GM19351 (cell line): ENCODE data around the gene LRRC36.

Source experiments
- ATAC-seq: cut with Tn5 transposase; IDR thresholded peaks from one replicate; pipeline ENCODE4 v1.9.1; 2021; ENCODE audit warnings: mild to moderate bottlenecking, moderate library complexity; ENCODE audit not compliant: unreplicated experiment

The LRRC36 gene

DNA sequence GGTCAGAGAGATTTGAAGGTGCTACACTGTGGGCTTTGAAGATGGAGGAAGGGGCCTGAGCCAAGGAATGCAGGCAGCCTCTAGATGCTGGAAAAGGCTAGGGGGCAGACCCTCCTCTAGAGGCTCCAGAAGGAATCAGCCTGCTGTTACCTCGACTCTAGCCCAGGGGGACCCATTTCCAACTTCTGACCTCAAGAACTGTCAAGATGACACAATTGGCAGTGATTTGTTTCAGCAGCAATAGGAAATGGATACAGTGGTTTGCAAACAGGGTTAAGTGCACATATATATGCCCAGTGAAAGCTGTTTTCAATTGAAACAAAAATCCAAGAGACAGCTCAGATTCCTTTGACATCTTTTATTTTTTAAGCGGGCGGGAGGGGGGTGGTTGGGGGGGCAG lies 93.3 kb downstream of the LRRC36 start:
- no peak for ATAC-seq

DNA sequence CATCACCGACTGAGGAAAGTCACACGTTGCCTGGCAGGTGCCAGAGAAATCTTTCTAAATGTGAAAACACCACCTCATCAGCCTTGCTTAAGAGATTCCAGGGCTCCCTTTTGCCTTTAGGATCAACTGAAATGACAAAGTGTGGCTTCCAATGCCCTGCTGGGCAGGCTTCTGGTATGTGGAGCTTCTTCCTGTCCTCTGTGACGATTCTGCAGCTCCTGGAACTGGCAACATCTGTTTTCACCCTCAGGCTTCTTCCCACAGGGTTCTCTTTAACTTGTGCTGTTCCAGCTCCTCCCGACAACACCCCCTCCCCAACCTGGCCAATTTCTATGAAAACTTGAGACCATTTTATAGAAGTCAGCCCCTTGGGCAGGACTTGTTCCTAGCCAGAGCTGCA lies 94.4 kb downstream of the LRRC36 start:
- no peak for ATAC-seq

DNA sequence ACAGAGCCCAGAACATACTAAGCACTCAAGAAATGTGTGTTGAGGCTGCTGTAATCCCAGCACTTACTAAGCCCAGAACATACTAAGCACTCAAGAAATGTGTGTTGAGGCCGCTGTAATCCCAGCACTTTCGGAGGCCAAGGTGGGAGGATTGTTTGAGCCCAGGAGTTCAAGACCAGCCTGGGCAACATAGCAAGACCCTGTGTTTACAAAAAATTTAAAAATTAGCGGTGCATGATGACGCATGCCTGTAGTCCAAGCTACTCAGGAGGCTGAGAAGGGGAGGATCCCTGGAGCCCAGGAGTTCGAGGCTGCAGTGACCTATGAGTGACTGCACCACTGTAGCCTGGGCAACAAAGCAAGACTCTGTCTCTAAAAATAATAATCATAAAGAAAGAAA lies 96.4 kb downstream of the LRRC36 start:
- ATAC-seq, result no peak

DNA sequence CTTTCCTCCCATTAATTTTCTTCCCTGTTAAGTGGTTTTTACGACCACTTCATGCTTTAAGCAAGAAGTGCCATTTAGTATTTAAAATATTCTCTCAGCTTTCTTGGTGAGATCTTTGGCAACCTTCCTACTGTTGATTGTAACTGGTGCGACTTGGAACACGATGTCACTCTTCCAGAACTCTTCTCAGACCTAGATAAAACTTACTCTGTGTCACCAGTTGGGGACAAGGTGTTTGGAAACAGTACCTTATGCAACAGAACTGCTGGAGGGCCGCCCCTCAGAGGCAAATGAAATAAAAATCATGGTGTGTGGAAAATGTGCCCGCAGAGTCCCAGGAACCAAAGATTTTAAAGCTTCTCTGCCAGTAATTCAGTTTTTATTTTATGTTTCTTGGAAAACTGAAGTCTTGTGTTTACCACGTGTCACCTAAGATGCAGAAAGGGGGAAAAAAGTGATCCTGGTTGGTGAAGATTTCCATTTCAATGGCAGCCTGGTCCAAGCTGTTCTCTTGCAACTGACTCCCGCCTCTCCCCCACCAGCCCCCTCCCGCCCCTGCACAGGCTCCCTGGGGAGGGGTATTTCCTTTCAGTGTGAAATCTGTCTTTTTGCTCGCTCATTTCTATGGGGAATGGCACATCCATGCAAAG lies 97.1 kb downstream of the LRRC36 start:
- ATAC-seq, result no peak

DNA sequence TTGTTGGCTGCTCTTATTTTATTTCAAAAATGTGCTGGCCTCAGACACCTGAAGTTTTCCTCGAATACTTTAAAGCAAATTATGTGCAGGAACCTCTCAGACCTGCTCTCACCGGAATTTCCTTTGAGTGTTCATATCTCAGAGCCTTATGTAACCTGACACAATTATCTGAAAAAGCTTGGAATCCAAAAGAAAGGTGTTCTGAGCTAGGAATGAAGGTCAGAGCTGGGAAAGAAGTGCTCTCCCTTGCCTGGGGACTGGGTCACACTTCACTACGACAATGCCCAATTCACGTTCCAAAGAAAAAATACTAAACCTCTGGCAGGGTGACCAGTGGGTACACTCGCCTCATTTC lies 97.6 kb downstream of the LRRC36 start:
- no peak for ATAC-seq

DNA sequence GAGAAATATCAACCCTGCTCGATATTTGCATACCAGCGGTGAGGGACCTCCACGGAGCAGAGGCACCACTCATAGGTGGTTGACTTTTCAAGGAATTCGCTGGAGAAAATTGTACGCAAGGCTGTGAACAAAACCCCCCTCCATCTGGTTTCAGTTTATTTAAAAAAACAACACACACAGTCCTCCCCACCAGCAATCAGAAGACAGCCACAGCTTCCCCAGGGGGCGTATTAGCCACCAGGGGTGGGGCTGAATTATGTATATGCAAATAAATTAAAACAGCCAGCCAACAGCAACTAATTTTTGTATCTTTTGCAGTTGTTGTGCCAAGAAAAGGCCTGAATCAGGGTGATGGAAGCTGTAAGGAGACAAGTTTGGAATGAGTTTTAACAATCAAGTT lies 98.4 kb downstream of the LRRC36 start:
- no peak for ATAC-seq

DNA sequence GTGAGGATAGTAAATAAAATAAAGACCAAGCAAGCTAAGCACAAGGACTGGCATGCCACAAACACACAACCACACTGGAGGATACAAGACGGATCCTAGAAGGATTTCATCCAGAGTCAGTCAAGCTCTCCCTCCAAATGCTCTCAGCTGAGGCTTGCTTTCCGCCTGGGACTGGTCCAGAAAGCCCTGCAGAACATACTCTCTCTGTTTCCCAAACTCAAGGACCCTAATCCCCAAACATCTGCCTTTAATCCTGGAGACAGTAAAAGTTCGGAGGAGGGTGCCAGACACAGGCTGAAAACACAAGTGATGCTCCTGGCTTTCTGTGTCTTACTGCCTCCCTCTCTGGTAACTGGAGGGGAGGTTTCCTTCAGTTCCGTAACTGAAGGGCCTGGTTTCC lies 99.0 kb downstream of the LRRC36 start:
- no peak for ATAC-seq

DNA sequence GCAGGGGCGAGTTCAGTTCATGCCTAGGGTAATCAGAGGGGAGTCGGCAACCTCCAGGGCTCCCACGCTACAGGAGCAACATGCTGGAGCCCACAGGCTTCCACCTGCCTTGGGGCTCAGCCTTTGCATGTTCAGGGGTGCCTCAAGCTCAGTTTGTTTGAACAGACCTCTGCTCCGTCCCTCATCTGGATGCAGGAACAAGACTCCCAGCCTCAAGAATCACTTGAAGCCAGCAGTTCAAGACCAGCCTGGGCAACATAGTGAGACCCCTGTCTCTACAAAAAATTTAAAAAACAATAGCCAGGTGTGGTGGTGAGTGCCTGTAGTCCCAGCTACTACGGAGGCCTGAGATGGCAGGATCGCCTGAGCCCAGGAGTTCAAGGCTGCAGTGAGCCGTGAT lies 99.4 kb downstream of the LRRC36 start:
- no peak for ATAC-seq

DNA sequence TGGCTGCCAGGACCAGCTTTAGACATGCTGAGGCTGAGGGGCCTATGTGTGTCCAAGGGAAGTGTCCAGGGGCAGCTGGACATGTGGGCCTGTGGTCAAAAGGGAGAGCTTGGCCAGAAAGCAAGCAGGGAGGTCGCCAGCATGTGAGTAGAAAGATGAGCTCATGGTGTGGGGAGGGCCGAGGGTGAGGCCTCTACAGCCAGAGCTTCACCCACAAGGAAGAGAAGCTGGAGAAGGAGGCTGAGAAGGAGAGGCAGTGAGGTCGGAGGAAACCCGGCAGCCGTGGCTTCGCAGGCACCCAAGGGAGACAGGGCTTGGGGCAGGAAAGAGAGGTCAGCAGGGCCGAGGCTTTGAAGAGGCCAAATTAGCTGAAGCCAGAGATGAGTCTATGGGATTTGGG lies 100.3 kb downstream of the LRRC36 start:
- ATAC-seq, result no peak

DNA sequence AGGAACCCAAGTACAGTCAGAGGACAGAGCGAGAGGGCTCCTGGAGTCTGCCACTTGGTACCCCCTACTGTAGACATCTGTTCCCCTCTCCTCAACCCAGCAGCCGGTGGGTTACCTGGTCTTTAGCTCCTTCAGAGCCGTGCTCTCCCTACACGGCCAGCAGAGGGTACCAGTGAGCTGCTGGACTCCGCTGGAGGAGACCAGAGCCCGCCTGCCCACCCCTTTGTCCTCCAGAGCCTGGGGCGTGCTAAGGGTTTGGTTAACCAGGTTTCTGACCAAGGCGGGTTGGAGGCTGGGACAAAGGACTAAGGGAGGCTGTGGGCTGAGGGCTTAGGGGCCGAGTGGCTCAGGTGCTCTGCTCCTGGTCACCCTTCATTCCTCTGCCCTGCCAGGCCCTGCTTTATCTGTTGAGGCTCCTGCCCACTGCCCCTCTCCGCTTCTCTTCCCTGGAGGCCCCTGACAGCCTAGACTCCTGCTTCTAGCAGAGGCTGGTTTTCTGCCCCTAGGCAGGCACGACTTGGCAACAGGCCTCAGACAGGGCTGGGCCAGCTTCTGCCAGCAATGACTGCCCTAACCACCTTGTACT lies 101.6 kb downstream of the LRRC36 start:
- ATAC-seq, result no peak

DNA sequence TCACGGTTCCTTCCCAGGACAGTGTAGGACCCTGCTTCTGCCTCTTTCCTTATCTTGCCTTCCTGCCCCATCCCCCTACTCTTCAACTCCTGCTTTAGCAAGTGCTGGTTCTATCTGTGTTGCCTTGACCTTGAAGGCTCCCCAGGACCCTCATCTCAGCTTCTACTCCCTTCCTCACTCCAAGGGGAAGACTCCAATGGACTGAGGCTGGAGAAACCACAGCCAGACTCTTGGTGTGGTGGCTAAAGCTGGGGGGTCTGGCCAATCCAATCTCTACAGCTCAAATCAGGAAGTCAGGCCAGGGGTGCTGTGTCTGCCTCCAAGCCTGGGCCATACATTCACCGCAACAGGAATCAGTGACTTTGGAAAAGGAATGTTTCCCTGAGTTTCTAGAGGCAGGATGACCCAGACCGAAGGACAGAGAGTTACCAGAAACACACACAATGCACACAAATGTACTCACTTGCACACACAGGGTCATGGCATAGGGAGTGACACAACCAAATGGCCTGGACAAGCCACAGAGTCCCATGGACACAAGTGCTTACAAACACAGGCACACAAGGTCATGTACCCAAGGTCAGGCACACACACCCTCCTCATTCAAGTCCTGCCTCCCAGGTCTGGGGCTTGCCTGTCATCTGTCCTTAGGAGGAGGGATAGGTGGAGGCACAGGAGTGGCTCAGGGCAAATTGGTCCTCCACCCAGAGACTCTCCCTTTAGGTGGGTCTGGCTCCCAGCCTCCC lies 102.6 kb downstream of the LRRC36 start:
- ATAC-seq, result no peak

DNA sequence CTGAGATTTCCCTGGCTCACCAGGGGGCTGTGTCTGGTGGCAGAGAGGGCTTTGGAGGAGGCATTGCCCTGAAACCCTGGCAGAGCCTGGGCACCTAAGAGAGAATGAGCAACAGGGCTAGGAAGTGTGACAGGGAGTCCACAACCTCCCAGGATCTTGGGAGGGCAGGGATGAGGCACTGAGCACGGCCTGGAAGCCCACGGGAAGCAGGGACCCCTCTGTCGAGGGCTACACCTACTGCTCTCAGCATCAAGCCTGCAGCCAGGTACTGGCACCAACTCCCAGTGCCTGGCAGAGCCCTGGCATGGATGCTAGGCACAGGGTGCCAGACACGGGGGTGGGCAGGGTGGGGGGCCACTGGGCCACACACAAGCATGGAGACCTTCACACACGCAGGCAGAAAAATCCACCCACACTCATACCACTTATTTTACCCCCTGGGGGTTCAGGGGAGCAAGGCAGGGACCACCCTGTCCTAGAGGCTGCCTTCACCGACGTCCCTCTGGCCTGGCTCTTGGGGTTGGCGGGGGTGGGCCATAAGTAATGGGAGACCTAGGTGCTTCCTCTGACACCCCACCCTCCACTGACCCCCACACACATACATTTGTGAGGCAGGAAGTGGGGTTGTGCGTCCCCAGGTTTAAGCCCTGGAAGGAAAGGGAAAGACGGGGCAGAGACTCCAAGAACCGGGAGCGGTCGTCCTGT lies 103.3 kb downstream of the LRRC36 start:
- ATAC-seq, result no peak

DNA sequence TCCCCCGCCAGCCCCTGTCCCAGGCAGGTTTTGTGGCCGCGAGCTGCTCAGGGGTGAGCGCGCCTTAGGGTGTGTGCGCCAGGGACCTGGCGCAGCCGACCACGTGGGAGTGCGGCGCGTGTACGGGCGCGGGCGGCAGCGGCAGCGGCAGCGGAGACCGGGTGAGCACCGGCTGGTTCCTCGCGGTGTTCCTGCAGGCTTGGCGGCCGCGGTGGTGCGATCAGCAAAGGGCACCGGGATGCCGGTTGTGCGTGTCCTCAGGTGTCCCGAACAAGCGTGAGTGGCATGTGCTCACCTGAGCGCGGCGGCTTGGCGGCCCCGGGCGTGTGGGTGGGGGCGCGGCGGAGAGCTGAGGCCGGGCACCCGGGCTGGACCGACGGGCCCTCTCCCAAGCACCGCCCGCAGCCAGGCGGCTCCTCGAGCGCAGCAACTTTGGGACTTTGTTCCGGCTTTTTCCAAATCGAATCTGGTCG lies 103.9 kb downstream of the LRRC36 start:
- ATAC-seq, result no peak

DNA sequence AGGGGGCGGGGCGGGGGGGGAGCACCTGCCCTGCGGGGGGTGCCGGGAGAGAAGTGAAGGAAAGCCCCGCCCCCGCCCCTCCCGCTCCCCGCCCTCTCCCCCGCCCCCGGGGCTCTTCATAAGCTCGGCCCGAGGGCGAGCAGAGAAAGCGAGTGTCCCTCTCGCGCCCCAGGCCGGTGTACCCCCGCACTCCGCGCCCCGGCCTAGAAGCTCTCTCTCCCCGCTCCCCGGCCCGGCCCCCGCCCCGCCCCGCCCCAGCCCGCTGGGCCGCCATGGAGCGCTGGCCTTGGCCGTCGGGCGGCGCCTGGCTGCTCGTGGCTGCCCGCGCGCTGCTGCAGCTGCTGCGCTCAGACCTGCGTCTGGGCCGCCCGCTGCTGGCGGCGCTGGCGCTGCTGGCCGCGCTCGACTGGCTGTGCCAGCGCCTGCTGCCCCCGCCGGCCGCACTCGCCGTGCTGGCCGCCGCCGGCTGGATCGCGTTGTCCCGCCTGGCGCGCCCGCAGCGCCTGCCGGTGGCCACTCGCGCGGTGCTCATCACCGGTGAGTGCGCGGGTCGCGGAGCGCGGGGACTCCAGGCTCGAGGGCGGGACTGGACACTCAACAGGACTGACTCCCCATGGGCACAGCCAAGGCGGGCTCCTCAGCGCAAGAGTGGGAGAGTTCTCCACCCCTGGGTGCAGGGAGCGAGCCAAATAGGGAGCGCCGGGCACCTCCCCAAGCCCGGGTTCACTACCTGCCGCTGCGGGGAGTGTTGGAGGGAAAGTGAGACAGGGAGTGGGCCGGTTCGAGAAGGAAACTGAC lies 104.6 kb downstream of the LRRC36 start, which contains the start of gene HSD11B2:
TSS of gene HSD11B2 (plus strand) at position 145 of the 798 bp plus-strand sequence. CDS start at position 273, 128 bp downstream.
- no peak for ATAC-seq

DNA sequence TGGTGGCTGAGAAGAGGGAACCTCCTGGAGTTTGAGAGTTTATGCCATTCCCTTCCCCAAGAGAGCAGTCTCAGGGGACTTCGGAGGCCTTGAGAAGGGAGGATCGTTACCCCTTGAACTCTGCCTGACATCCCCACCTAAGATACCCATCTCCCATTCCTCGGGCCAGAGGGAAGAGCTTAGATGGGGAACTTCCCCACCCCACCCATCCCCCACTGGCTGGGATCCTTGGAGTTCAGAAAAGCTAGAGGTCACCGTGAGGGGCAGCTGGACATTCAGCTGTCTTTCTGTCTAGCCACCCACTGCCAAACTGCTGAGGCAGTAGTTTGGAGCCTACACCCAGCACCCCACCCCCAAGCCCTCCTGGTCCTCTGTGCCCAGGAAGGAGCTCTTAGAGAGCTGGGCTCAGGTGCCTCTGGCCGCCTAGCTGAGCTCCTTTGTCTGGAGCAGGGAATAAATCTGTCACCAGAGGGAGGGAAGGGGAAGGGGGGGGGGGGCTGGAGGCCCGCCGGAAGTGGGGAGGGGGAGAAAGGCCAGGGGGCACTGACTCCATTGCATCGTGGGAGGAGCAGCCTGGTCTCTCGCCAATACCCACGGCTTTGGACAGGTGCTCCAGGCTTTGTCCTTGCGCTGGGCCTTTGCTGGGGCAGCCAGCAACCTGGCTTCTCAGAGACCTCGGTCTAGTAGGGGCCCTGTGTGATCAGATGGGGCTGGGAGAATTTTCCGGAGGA lies 105.3 kb downstream of the LRRC36 start:
- no peak for ATAC-seq

DNA sequence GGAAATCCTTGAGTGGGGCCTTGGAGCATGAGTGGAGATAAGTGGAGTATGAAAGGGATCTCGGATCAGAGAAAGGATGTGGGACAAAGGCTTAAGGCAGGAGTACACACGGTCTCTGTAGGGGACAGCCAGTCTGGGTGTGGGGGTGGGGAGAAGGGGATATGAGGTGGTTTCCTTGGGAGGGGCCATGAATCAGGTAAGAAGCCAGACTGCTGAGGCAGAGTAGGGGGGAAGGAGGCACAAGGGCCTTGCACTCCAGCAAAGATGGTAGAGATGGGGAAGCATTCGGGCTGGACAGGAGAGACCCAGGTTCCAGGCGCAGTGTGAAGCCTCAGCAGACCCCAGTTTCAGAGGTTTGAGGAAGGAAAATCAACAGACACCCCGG lies 105.9 kb downstream of the LRRC36 start:
- ATAC-seq, result no peak

DNA sequence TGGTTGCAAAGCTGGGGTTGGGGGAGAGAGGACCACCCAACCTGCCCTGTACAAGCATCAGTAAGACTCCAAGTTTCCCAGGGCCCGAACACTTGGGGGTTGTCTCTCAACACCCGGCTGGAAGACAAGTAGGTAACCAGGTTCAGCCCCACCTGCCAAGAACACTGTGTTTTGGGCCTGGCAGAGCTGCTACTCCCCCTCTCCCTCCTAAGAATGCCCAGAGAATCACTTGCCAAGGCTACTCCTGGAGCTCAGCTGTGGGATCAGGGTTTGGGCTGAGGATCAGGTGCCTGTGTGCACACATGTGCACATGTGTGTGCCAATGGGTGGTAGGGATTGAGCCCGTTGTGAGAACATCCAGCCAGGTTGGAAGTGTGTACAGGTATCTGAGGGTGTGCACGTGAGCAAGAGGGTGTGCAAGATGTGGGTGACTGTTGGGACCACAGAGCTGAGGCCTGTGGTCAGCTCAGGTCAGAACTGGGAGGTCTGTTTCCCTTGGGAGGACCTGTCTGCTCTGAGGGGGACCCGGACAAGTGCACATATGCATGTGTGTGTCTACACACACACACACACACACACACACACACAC lies 106.6 kb downstream of the LRRC36 start:
- no peak for ATAC-seq
